K562 (cell line): ENCODE results near the gene SLC39A5. TPM values are rescaled to one million over a fixed set of nuclear protein-coding genes. Genes with fewer than 3 reads are reported as not detected.
A peak's percentile ranks its signal among the peaks of the same experiment; 100 is the strongest.

Experiments
- ELF1 ChIP-seq: fragments of 200-800 bp; sonication (Bioruptor generic); IDR thresholded peaks from 2 replicates; pipeline ENCODE4 v1.6.1; 2016; ENCODE audit warnings: missing genetic modification characterization, missing compliant biosample characterization
- FOSL1 ChIP-seq: fragments of 200-800 bp; sonication (Bioruptor generic); conservative IDR thresholded peaks from 2 replicates; pipeline ENCODE4 v1.6.1; 2016; ENCODE audit warnings: missing genetic modification characterization, missing compliant biosample characterization
- HCFC1 ChIP-seq: IDR thresholded peaks from 2 replicates; pipeline ENCODE4 v1.6.1; 2012; ENCODE audit warnings: low read depth, low read length, improper control_type of control experiment
- MED1 ChIP-seq: sonication (generic); formaldehyde crosslinking; IDR thresholded peaks from 2 replicates; pipeline ENCODE4 v1.8.1; 2023; ENCODE audit warnings: missing genetic modification reagents, borderline replicate concordance
- MNT ChIP-seq, 2 experiments: fragments of 450-650 bp; conservative IDR thresholded peaks; 2 replicates each; pipeline ENCODE4 v1.6.1; 2017; ENCODE audit warnings: mild to moderate bottlenecking in 2 of 2, moderate library complexity in 2 of 2
- MYNN ChIP-seq, 2 experiments: sonication (generic); formaldehyde crosslinking in 1 of 2; IDR thresholded peaks; 2 replicates each; pipeline versions ENCODE4 v1.5.0 to v1.6.1; 2016 to 2020; ENCODE audit warnings: antibody characterized with exemption in 1 of 2, missing genetic modification reagents in 1 of 2
- POLR3G ChIP-seq: IDR thresholded peaks from 2 replicates; pipeline ENCODE4 v1.6.1; 2011; ENCODE audit not compliant: insufficient read length, insufficient replicate concordance; ENCODE audit errors: extremely low read depth
- SMARCA4 ChIP-seq: fragments of 450-650 bp; IDR thresholded peaks from 2 replicates; pipeline ENCODE4 v1.6.1; 2016
- SMC3 ChIP-seq: conservative IDR thresholded peaks from 2 replicates; pipeline ENCODE4 v1.6.1; 2011; ENCODE audit warnings: low read depth, low read length, improper control_type of control experiment; ENCODE audit not compliant: insufficient read depth
- SRSF3 ChIP-seq: fragments of 200-400 bp; formaldehyde crosslinking; IDR thresholded peaks from 2 replicates; pipeline ENCODE4 v1.6.1; 2016; ENCODE audit warnings: mild to moderate bottlenecking, low read length, moderate library complexity; ENCODE audit not compliant: insufficient read depth
- THRA ChIP-seq: fragments of 450-650 bp; IDR thresholded peaks from 2 replicates; pipeline ENCODE4 v1.6.1; 2017; ENCODE audit warnings: mild to moderate bottlenecking, moderate library complexity
- ZBTB11 ChIP-seq, 3 experiments: fragments of 200-800 bp in 1 of 3; fragments of 250-450 bp in 1 of 3; fragments of 450-650 bp in 1 of 3; sonication (Bioruptor Pico) in 1 of 3; sonication (Bioruptor generic) in 1 of 3; formaldehyde crosslinking in 1 of 3; IDR thresholded peaks; 2 replicates each; pipeline versions ENCODE4 v1.6.1 to v1.8.0; 2016 to 2022; ENCODE audit warnings: mild to moderate bottlenecking in 2 of 3, missing genetic modification characterization in 2 of 3, missing compliant biosample characterization in 1 of 3, moderate library complexity in 1 of 3
- ZKSCAN1 ChIP-seq: fragments of 150-350 bp; IDR thresholded peaks from 2 replicates; pipeline ENCODE4 v1.6.1; 2016; ENCODE audit warnings: low read depth, low read length
- polyA plus RNA-seq, 8 experiments: library from polyadenylated mRNA; depleted of rRNA in 4 of 8; stranded (reverse) in 5 of 8; unstranded in 3 of 8; fragments of >200 nt; fragmentation: Nextera tagmentation in 2 of 8; fragmentation: Illumina TruSeq in 1 of 8; extraction: Ambion mirVana in 2 of 8; extraction: Trizol in 1 of 8; gene quantifications; 2 replicates each; pipeline versions ENCODE4 v1.2.1 to v1.2.3, GENCODE V29; 2011 to 2014; ENCODE audit warnings: inconsistent platforms in 1 of 8, missing spikeins in 1 of 8
- total RNA-seq, 7 experiments: library from RNA; depleted of rRNA in 6 of 7; stranded (reverse); fragments of >200 nt in 6 of 7; fragmentation: Illumina TruSeq in 2 of 7; extraction: Trizol in 2 of 7; gene quantifications; 2 replicates each; pipeline versions ENCODE4 v1.2.1 to v1.2.3, GENCODE V29; 2011 to 2021; ENCODE audit warnings: low replicate concordance in 1 of 7
- TF ChIP-seq, protein P1 (sequence below), 3 experiments: fragments of 200-800 bp in 1 of 3; sonication (Bioruptor generic) in 1 of 3; sonication (generic) in 1 of 3; formaldehyde crosslinking in 1 of 3; IDR thresholded peaks; 2 replicates each; pipeline versions ENCODE4 v1.6.1 to v1.8.0; 2016 to 2022; ENCODE audit warnings: mild to moderate bottlenecking in 2 of 3, missing compliant biosample characterization in 2 of 3, missing genetic modification characterization in 2 of 3, missing genetic modification reagents in 1 of 3
- TF ChIP-seq, protein P2 (sequence below), 2 experiments: fragments of 200-800 bp in 1 of 2; sonication (Bioruptor generic) in 1 of 2; sonication (generic) in 1 of 2; formaldehyde crosslinking in 1 of 2; IDR thresholded peaks in 1 of 2; conservative IDR thresholded peaks in 1 of 2; 2 replicates each; pipeline versions ENCODE4 v1.5.0 to v1.6.1; 2016 to 2020; ENCODE audit warnings: missing compliant biosample characterization in 1 of 2, missing genetic modification characterization in 1 of 2, missing genetic modification reagents in 1 of 2

SLC39A5 gene
- total and polyA plus RNA-seq, 9 of the 15 experiments (the other 6 are each of a cell fraction or from before 2014, with no cell fraction given), result 0.08 to 0.10 TPM; not detected in 7

DNA sequence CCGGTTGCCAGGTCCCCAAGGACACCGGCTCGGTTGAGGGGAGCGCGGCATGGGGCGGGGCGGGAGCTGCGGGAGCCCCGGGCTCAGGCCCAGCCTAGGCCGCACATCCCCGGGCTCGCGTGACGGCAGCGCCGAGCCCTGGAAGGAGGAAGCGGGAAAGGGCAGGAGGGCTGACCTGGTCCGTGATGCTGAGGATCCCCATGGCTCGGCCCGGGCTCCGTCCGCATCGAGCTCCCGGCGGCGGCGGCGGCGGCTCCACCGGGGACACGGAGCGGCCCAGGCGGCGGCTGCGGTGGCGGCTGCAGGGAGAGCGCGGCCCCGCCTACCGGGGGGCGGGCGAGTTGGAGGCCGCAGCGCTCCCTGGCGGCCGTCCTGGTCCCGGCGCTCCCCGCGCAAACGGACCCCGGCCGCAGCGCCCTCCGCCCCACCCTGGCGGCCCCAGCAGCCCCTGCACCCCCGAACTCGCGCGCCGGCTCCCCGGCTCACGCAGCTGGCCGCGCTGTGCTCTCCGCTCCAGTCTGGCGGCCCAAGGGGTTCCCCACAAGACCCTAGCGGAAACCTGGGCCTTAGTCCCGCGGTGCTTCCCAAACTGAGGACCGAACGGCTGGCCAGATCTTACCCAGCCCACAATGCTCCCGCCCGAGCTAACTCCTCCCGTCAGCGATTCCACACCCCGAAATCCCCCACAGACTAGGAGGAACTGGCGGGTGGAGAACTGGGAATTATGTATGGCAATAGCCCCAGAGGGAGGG, 28.4 kb downstream of the SLC39A5 start, which contains the start of gene ANKRD52 (continued):
- TF ChIP-seq, protein P1, sequence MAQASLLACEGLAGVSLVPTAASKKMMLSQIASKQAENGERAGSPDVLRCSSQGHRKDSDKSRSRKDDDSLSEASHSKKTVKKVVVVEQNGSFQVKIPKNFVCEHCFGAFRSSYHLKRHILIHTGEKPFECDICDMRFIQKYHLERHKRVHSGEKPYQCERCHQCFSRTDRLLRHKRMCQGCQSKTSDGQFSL (CRISPR knock-in tag; IDR thresholded peaks at IDR 0.05), result peak; percentile 12; the same call in 1 of the 2 replicates
- TF ChIP-seq, protein P1 (tag; IDR thresholded peaks at IDR 0.05), result peak in 1 of 2 experiments; percentile 69; a peak in 1 of 4 replicates
- TF ChIP-seq, protein P2, sequence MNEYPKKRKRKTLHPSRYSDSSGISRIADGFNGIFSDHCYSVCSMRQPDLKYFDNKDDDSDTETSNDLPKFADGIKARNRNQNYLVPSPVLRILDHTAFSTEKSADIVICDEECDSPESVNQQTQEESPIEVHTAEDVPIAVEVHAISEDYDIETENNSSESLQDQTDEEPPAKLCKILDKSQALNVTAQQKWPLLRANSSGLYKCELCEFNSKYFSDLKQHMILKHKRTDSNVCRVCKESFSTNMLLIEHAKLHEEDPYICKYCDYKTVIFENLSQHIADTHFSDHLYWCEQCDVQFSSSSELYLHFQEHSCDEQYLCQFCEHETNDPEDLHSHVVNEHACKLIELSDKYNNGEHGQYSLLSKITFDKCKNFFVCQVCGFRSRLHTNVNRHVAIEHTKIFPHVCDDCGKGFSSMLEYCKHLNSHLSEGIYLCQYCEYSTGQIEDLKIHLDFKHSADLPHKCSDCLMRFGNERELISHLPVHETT (CRISPR knock-in tag; conservative IDR thresholded peaks at IDR 0.05 in 1 of 2, IDR thresholded peaks at IDR 0.05 in 1 of 2), result peak in 1 of 2 experiments; percentile 88; a peak in 3 of 4 replicates
- TF ChIP-seq HCFC1, result 0 out of 2 replicates have a peak, but pooled peaks have one; percentile 8
- no peak for TF ChIP-seq MED1 (CRISPR knock-in tag)
- 0 out of 2 replicates have a peak, but pooled peaks have one; percentile 23 for TF ChIP-seq SMC3
- peak; percentile 30; the same call in 1 of the 2 replicates for TF ChIP-seq FOSL1 (tag)
- no peak for TF ChIP-seq MYNN (IDR thresholded peaks at IDR 0.05)
- TF ChIP-seq MYNN (CRISPR knock-in tag; IDR thresholded peaks at IDR 0.05), result 0 out of 2 replicates have a peak, but pooled peaks have one; percentile 28
- TF ChIP-seq POLR3G, result no peak
- no peak for TF ChIP-seq SMARCA4
- no peak for TF ChIP-seq ZKSCAN1
- TF ChIP-seq THRA, result no peak
- peak in 1 of 3 experiments; percentile 9; a peak in 1 of 6 replicates for TF ChIP-seq ZBTB11 (CRISPR knock-in tag; IDR thresholded peaks at IDR 0.05)
- TF ChIP-seq ELF1, result no peak
- TF ChIP-seq MNT (conservative IDR thresholded peaks at IDR 0.05), result peak in 1 of 2 experiments; percentile 60; a peak in 2 of 4 replicates
- TF ChIP-seq SRSF3, result no peak
